Right lobe of liver (tissue), 4 donors: Measurements from ENCODE around the gene ZDHHC1.

Source experiments
- POLR2A ChIP-seq: fragments of 450-650 bp; IDR thresholded peaks from one replicate; pipeline ENCODE4 v1.6.1; 2017; ENCODE audit warnings: antibody characterized with exemption, mild to moderate bottlenecking
- TF ChIP-seq, protein P1 (sequence below), 4 donors: fragments of 200-600 bp in 3 of 4; fragments of 450-650 bp in 1 of 4; IDR thresholded peaks; one replicate each; pipeline versions ENCODE4 v1.5.1 to v1.8.0; 2016 to 2022; ENCODE audit warnings: antibody characterized with exemption in 4 of 4, mild to moderate bottlenecking in 2 of 4
- donor health status: DM: no; HTN: no; CAD: no.
- donor health status: DM: no; HTN: no; CAD: no.
- donor health status: DM: no; HTN: yes; CAD: no.

DNA sequence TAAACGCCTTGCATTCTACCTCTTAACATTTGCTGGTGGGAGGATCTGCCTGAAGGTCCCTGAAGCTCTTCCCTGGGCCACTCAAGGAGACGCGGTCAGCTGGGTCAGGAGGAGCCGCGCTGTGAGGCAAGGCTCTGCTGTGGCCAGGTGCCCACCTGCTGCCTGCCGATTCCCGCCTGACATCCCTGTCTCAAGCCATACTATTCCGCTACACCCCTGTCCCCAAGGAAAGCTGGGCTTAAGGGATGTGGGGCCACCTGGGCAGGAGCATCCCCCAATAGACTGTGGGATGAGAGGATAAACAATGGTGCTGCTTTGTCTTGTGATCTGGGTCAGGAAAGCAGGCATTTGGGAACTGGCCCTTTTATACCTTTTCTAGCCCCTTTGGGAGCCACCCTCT lies 28.1 kb downstream of the ZDHHC1 start:
- TF ChIP-seq, protein P1, sequence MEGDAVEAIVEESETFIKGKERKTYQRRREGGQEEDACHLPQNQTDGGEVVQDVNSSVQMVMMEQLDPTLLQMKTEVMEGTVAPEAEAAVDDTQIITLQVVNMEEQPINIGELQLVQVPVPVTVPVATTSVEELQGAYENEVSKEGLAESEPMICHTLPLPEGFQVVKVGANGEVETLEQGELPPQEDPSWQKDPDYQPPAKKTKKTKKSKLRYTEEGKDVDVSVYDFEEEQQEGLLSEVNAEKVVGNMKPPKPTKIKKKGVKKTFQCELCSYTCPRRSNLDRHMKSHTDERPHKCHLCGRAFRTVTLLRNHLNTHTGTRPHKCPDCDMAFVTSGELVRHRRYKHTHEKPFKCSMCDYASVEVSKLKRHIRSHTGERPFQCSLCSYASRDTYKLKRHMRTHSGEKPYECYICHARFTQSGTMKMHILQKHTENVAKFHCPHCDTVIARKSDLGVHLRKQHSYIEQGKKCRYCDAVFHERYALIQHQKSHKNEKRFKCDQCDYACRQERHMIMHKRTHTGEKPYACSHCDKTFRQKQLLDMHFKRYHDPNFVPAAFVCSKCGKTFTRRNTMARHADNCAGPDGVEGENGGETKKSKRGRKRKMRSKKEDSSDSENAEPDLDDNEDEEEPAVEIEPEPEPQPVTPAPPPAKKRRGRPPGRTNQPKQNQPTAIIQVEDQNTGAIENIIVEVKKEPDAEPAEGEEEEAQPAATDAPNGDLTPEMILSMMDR (IDR thresholded peaks at IDR 0.05) = no peak
- TF ChIP-seq POLR2A = no peak
